Gastroesophageal sphincter (tissue), 4 donors: ENCODE results near the gene CLSTN1. TPM values are rescaled to one million over a fixed set of nuclear protein-coding genes. Genes with fewer than 3 reads are reported as not detected.

Source experiments
- ATAC-seq: fragments of 150-250 bp; one replicate; pipeline ENCODE4 v1.9.1; 2016; ENCODE audit warnings: mild to moderate bottlenecking, moderate library complexity
- H3K27ac ChIP-seq, 4 donors: fragments of 200-600 bp; sonication (generic) in 3 of 4; 1 replicate in 3 of 4; 2 replicates in 1 of 4; pipeline ENCODE4 v1.5.1; 2016 to 2019
- H3K27me3 ChIP-seq: fragments of 200-600 bp; sonication (generic); one replicate; pipeline ENCODE4 v1.5.1; 2019
- H3K36me3 ChIP-seq, 2 donors: fragments of 200-600 bp; sonication (generic); one replicate each; pipeline ENCODE4 v1.5.1; 2019; ENCODE audit warnings: control low read depth in 1 of 2
- H3K4me1 ChIP-seq, 3 donors: fragments of 200-600 bp; sonication (generic); 1 replicate in 2 of 3; 2 replicates in 1 of 3; pipeline ENCODE4 v1.5.1; 2016 to 2019; ENCODE audit warnings: control low read depth in 2 of 3
- H3K4me3 ChIP-seq, 2 donors: fragments of 200-600 bp; sonication (generic); one replicate each; pipeline ENCODE4 v1.5.1; 2019; ENCODE audit warnings: mild to moderate bottlenecking in 1 of 2, moderate library complexity in 1 of 2
- H3K9me3 ChIP-seq, 3 donors: fragments of 200-600 bp; sonication (generic); one replicate each; pipeline ENCODE4 v1.5.1; 2017 to 2019; ENCODE audit warnings: control low read depth in 2 of 3
- EP300 ChIP-seq: sonication (generic); formaldehyde crosslinking; IDR thresholded peaks from one replicate; pipeline ENCODE4 v1.6.1; 2017; ENCODE audit warnings: antibody characterized with exemption, mild to moderate bottlenecking
- POLR2A ChIP-seq, 2 donors: fragments of 450-650 bp; IDR thresholded peaks; one replicate each; pipeline ENCODE4 v1.6.1; 2017; ENCODE audit warnings: antibody characterized with exemption in 2 of 2, mild to moderate bottlenecking in 2 of 2, moderate library complexity in 1 of 2
- POLR2AphosphoS5 ChIP-seq: sonication (generic); formaldehyde crosslinking; IDR thresholded peaks from one replicate; pipeline ENCODE4 v1.6.1; 2017; ENCODE audit warnings: antibody characterized with exemption
- WGBS, 2 donors: methylation state at CpG; one replicate each; pipeline ENCODE4 v1.1.5; 2018; ENCODE audit warnings: low coverage in 1 of 2; 5-methylcytosine and 5-hydroxymethylcytosine counted together
- total RNA-seq, 4 donors: library from RNA; depleted of rRNA; stranded (reverse); fragments of >200 nt; gene quantifications; one replicate each; pipeline ENCODE4 v1.1.0, GENCODE V29; 2016
- TF ChIP-seq, protein P1 (sequence below), 4 experiments: fragments of 200-600 bp in 2 of 4; fragments of 450-650 bp in 2 of 4; sonication (generic) in 1 of 4; IDR thresholded peaks; one replicate each; pipeline ENCODE4 v1.5.1; 2017 to 2019; ENCODE audit warnings: antibody characterized with exemption in 4 of 4, mild to moderate bottlenecking in 2 of 4, moderate library complexity in 2 of 4

Gene CLSTN1
- total RNA-seq, 4 donors from 2014 or later, result 45.1 to 95.4 (median 58.7) TPM

DNA sequence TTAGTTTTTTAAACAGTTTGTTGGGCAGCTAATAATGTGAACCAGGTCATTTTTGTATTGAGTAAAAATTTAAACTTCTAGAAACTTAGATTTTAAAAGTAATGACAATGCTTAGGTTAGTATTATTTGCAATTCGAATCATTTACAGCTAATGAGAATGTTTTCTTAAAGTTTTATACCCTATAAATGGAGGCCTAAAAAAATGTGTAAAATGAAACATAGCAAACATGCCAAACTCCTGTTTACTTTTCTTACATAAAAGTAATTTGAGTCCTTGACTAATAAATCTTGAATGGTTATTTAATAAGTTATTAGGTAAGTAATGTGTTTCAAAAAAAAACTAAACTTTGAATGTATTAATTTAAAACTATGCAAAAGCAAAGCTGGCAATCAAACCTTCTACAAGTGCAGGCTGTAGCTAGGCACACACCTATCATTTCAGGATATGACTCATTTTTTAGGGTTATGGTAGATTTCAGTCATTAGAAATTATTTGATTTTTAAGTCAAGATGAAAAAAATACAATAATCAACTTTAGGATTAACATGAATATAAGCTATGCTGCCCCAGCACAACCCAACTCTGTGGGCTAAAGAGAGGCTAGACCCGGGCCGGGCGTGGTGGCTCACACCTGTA, 41.5 kb downstream of the CLSTN1 start:
- Histone ChIP-seq H3K27me3 (no peaks in the 10 kb centered on the region), H3K36me3 (no peaks in the 10 kb centered on the region), H3K27ac (no peak overlapping the region), H3K4me1 (no peaks in the 10 kb centered on the region), H3K9me3 (no peaks in the 10 kb centered on the region), H3K4me3 (no peak overlapping the region)
- TF ChIP-seq POLR2A (IDR thresholded peaks at IDR 0.05), result no peak
- no peak for TF ChIP-seq POLR2AphosphoS5
- TF ChIP-seq, protein P1, sequence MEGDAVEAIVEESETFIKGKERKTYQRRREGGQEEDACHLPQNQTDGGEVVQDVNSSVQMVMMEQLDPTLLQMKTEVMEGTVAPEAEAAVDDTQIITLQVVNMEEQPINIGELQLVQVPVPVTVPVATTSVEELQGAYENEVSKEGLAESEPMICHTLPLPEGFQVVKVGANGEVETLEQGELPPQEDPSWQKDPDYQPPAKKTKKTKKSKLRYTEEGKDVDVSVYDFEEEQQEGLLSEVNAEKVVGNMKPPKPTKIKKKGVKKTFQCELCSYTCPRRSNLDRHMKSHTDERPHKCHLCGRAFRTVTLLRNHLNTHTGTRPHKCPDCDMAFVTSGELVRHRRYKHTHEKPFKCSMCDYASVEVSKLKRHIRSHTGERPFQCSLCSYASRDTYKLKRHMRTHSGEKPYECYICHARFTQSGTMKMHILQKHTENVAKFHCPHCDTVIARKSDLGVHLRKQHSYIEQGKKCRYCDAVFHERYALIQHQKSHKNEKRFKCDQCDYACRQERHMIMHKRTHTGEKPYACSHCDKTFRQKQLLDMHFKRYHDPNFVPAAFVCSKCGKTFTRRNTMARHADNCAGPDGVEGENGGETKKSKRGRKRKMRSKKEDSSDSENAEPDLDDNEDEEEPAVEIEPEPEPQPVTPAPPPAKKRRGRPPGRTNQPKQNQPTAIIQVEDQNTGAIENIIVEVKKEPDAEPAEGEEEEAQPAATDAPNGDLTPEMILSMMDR (IDR thresholded peaks at IDR 0.05), result no peak
- no peak for TF ChIP-seq EP300
- ATAC-seq, result no peak
- WGBS, 2 donors, result 80 to 92% methylated on average over 1 to 4 of the region's 4 CpGs

GRCh38 chr1:9780554-9781110, 43.1 kb downstream of the CLSTN1 start:
- ATAC-seq, result no peak
- Histone ChIP-seq H3K27ac (no peak overlapping the region), H3K36me3 (no peaks in the 10 kb centered on the region), H3K4me3 (no peak overlapping the region), H3K4me1 (peaks cover 0 to 10% (median 0%) of the 10 kb centered on the region in 3 donors), H3K27me3 (no peaks in the 10 kb centered on the region), H3K9me3 (no peaks in the 10 kb centered on the region)
- TF ChIP-seq, protein P1 (IDR thresholded peaks at IDR 0.05), result no peak
- TF ChIP-seq POLR2AphosphoS5 (no peak), POLR2A (IDR thresholded peaks at IDR 0.05) (no peak)
- 82 to 89% methylated on average over 10 of the region's 10 CpGs for WGBS, 2 donors

DNA sequence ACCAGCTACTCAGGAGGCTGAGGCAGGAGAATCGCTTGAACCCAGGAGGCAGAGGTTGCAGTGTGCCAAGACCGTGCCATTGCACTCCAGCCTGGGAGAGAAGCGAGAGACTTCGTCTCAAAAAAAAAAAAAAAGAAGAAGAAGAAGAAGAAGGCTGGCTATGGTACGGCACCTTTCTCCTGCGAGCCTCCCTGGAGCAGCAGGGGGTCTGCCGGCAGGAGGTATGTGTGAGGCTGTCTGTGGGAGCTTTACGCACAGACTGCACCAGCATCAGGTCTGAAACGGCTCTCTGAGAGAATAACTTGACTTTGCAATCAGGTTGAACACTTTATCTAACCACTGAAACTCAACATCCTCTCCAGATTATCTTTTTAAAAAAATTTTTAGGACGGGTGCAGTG, 44.9 kb downstream of the CLSTN1 start:
- no peak for ATAC-seq
- Histone ChIP-seq H3K9me3 (no peaks in the 10 kb centered on the region), H3K27me3 (no peaks in the 10 kb centered on the region), H3K4me3 (no peak overlapping the region), H3K27ac (no peak overlapping the region), H3K4me1 (peaks cover 0 to 21% (median 0%) of the 10 kb centered on the region in 3 donors), H3K36me3 (no peaks in the 10 kb centered on the region)
- TF ChIP-seq POLR2AphosphoS5 (no peak), POLR2A (IDR thresholded peaks at IDR 0.05) (no peak), EP300 (no peak)
- TF ChIP-seq, protein P1 (IDR thresholded peaks at IDR 0.05), result no peak
- WGBS, 2 donors, result 92 to 95% methylated on average over 5 to 10 of the region's 10 CpGs

DNA sequence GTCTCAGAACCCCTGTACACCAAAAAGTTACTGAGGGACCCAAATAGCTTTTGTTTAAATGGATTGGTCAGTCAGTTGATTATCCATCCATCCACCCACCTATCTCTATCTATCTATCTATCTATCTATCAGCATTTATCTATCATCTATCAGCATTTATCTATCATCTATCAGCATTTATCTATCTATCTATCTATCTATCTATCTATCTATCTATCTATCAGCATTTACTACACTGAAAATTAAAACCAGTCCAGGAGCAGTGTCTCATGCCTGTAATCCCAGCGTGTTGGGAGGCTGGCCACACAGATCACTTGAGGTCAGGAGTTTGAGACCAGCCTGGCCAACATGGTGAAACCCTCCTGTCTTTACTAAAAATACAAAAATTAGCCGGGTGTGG, 47.1 kb downstream of the CLSTN1 start:
- H3K9me3 ChIP-seq, result no peaks in the 10 kb centered on the region
- 83% methylated on average over 1 of the region's 2 CpGs; no CpG with 5 or more reads in 1 of the 2 donors for WGBS, 2 donors
- no peak for ATAC-seq
- TF ChIP-seq EP300, result no peak
- TF ChIP-seq POLR2AphosphoS5, result no peak
- TF ChIP-seq, protein P1 (IDR thresholded peaks at IDR 0.05), result no peak
- no peak for TF ChIP-seq POLR2A (IDR thresholded peaks at IDR 0.05)
- H3K36me3 ChIP-seq, result peaks cover 0 to 15% of the 10 kb centered on the region in 2 donors
- peaks cover 0 to 21% (median 0%) of the 10 kb centered on the region in 3 donors for H3K4me1 ChIP-seq
- H3K4me3 ChIP-seq, result no peak overlapping the region
- no peak overlapping the region for H3K27ac ChIP-seq
- no peaks in the 10 kb centered on the region for H3K27me3 ChIP-seq
